ENCODE data around the gene CLSTN1.

The CLSTN1 gene

GRCh38 chr1:9844756-9845155, 21.0 kb upstream of the CLSTN1 start:
- H4K20me1 ChIP-seq (ENCODE audit: insufficient read depth, low read length), result no peaks in the 10 kb centered on the region
- peak overlapping the region; percentile 100 for H3K27ac ChIP-seq (ENCODE audit: low read depth, low read length, poor library complexity, severe bottlenecking)
- H3F3A ChIP-seq (ENCODE audit: insufficient read depth, low read length), result peaks cover 12% of the 10 kb centered on the region
- H3K79me2 ChIP-seq (ENCODE audit: insufficient read depth, low read length), result no peaks in the 10 kb centered on the region
- no peaks in the 10 kb centered on the region for H3K27me3 ChIP-seq (ENCODE audit: insufficient read depth, low read length)
- TF ChIP-seq CTCF (IDR thresholded peaks at IDR 0.05; ENCODE audit: low read length), result no peak
- TF ChIP-seq EZH2 (IDR thresholded peaks at IDR 0.05; ENCODE audit: borderline replicate concordance, low read length), result no peak
- no peak overlapping the region for H2AFZ ChIP-seq (ENCODE audit: low read length)
- H3K36me3 ChIP-seq (ENCODE audit: insufficient read depth, low read length), result no peaks in the 10 kb centered on the region
- no peaks in the 10 kb centered on the region for H3K9me3 ChIP-seq (ENCODE audit: low read length)
- H3K9me2 ChIP-seq (ENCODE audit: low read depth, low read length), result no peaks in the 10 kb centered on the region
- peaks cover 73% of the 10 kb centered on the region for H3K4me1 ChIP-seq (ENCODE audit: insufficient read depth, low read length, severe bottlenecking)
- H3K9ac ChIP-seq (ENCODE audit: low read length), result peak overlapping the region; percentile 23; the same call in 1 of the 2 replicates
- no peak overlapping the region for H3K4me3 ChIP-seq (ENCODE audit: low read depth, low read length, poor library complexity, severe bottlenecking)
- H3K4me2 ChIP-seq (ENCODE audit: low read length), result no peak overlapping the region; the same call in 1 of the 2 replicates

- Histone ChIP-seq H3K9me2 (ENCODE audit: low read depth, low read length) (no peaks in the 10 kb centered on the region), H3K9ac (ENCODE audit: low read length) (no peak overlapping the region; the same call in 1 of the 2 replicates), H2AFZ (ENCODE audit: low read length) (no peak overlapping the region), H3K79me2 (ENCODE audit: insufficient read depth, low read length) (no peaks in the 10 kb centered on the region), H3K4me2 (ENCODE audit: low read length) (no peak overlapping the region; the same call in 1 of the 2 replicates), H3K36me3 (ENCODE audit: insufficient read depth, low read length) (no peaks in the 10 kb centered on the region), H3K4me1 (ENCODE audit: insufficient read depth, low read length, severe bottlenecking) (peaks cover 72% of the 10 kb centered on the region), H3K4me3 (ENCODE audit: low read depth, low read length, poor library complexity, severe bottlenecking) (no peak overlapping the region), H3K9me3 (ENCODE audit: low read length) (no peaks in the 10 kb centered on the region), H4K20me1 (ENCODE audit: insufficient read depth, low read length) (no peaks in the 10 kb centered on the region), H3F3A (ENCODE audit: insufficient read depth, low read length) (peaks cover 6% of the 10 kb centered on the region; the same call in 1 of the 2 replicates), H3K27me3 (ENCODE audit: insufficient read depth, low read length) (no peaks in the 10 kb centered on the region), H3K27ac (ENCODE audit: low read depth, low read length, poor library complexity, severe bottlenecking) (peak overlapping the region; percentile 100)
- no peak for TF ChIP-seq EZH2 (IDR thresholded peaks at IDR 0.05; ENCODE audit: borderline replicate concordance, low read length)
- TF ChIP-seq CTCF (IDR thresholded peaks at IDR 0.05; ENCODE audit: low read length), result no peak
Measured at GRCh38 chr1:9844106-9844505, 20.3 kb upstream of the CLSTN1 start.

GRCh38 chr1:9843576-9843945, 19.8 kb upstream of the CLSTN1 start:
- H2AFZ ChIP-seq (ENCODE audit: low read length), result no peak overlapping the region
- peak overlapping the region; percentile 27; the same call in 1 of the 2 replicates for H3K9ac ChIP-seq (ENCODE audit: low read length)
- peak overlapping the region; percentile 100 for H3K27ac ChIP-seq (ENCODE audit: low read depth, low read length, poor library complexity, severe bottlenecking)
- H3K27me3 ChIP-seq (ENCODE audit: insufficient read depth, low read length), result no peaks in the 10 kb centered on the region
- no peaks in the 10 kb centered on the region for H4K20me1 ChIP-seq (ENCODE audit: insufficient read depth, low read length)
- H3K4me3 ChIP-seq (ENCODE audit: low read depth, low read length, poor library complexity, severe bottlenecking), result no peak overlapping the region
- no peaks in the 10 kb centered on the region for H3K79me2 ChIP-seq (ENCODE audit: insufficient read depth, low read length)
- H3K9me3 ChIP-seq (ENCODE audit: low read length), result no peaks in the 10 kb centered on the region
- no peak for TF ChIP-seq EZH2 (IDR thresholded peaks at IDR 0.05; ENCODE audit: borderline replicate concordance, low read length)
- TF ChIP-seq CTCF (IDR thresholded peaks at IDR 0.05; ENCODE audit: low read length), result no peak
- H3K36me3 ChIP-seq (ENCODE audit: insufficient read depth, low read length), result no peaks in the 10 kb centered on the region
- no peak overlapping the region; the same call in 1 of the 2 replicates for H3K4me2 ChIP-seq (ENCODE audit: low read length)
- peaks cover 5% of the 10 kb centered on the region; the same call in 1 of the 2 replicates for H3F3A ChIP-seq (ENCODE audit: insufficient read depth, low read length)
- H3K9me2 ChIP-seq (ENCODE audit: low read depth, low read length), result no peaks in the 10 kb centered on the region
- H3K4me1 ChIP-seq (ENCODE audit: insufficient read depth, low read length, severe bottlenecking), result peaks cover 72% of the 10 kb centered on the region

All from OCI-LY1 (cell line).